Kidney (tissue), 14 donors: ENCODE results near the gene RELCH. TPM values are rescaled to one million over a fixed set of nuclear protein-coding genes. Genes with fewer than 3 reads are reported as not detected.

Source experiments
- DNase-seq, 5 donors: peaks; one replicate each; pipeline ENCODE4 v3.0.0-alpha.2; 2013 to 2020
- FAIRE-seq: peaks from 2 replicates; lab custom pipeline; 2012; peaks lifted over from hg19 to GRCh38; lab: Jason Lieb, UNC
- H3K27ac ChIP-seq, 2 donors: one replicate each; pipeline ENCODE4 v1.7.0; 2013; ENCODE audit warnings: low read depth in 2 of 2, low read length in 2 of 2, inconsistent platforms in 1 of 2
- H3K27me3 ChIP-seq: one replicate; pipeline ENCODE4 v1.7.1; 2013; ENCODE audit warnings: low read length, inconsistent platforms; ENCODE audit not compliant: control insufficient read depth, insufficient read depth
- H3K36me3 ChIP-seq, 3 donors: one replicate each; pipeline versions ENCODE4 v1.7.0 to v1.7.1; 2013; ENCODE audit warnings: low read length in 3 of 3, control low read depth in 1 of 3, inconsistent platforms in 1 of 3; ENCODE audit not compliant: insufficient read depth in 3 of 3, control insufficient read depth in 2 of 3
- H3K4me1 ChIP-seq, 3 donors: one replicate each; pipeline versions ENCODE4 v1.7.0 to v1.7.1; 2013; ENCODE audit warnings: low read length in 3 of 3, inconsistent platforms in 1 of 3, low read depth in 1 of 3; ENCODE audit not compliant: control insufficient read depth in 2 of 3, insufficient read depth in 2 of 3
- H3K4me3 ChIP-seq, 3 donors: one replicate each; pipeline versions ENCODE4 v1.7.0 to v1.8.1; 2013; ENCODE audit warnings: low read length in 3 of 3, control low read depth in 1 of 3, inconsistent platforms in 1 of 3
- H3K9ac ChIP-seq, 3 donors: one replicate each; pipeline versions ENCODE4 v1.7.0 to v1.7.1; 2013; ENCODE audit warnings: low read length in 3 of 3, control low read depth in 1 of 3, inconsistent platforms in 1 of 3
- H3K9me3 ChIP-seq, 3 donors: one replicate each; pipeline versions ENCODE4 v1.7.0 to v1.7.1; 2013; ENCODE audit warnings: low read length in 3 of 3, control low read depth in 1 of 3, inconsistent platforms in 1 of 3; ENCODE audit not compliant: control insufficient read depth in 2 of 3, insufficient read depth in 1 of 3
- intact Hi-C: fragments of 100-400 bp; cut with DNase I; formaldehyde crosslinking; loops from one replicate; pipeline ENCODE4 v1.11.1; 2022
- polyA plus RNA-seq: library from polyadenylated mRNA; stranded (reverse); fragments of 350-450 nt; fragmentation: Illumina TruSeq; extraction: RNeasy Lipid Tissue Mini Kit (QIAGEN cat#74804); gene quantifications from one replicate; pipeline ENCODE4 v1.2.3, GENCODE V29; 2014; ENCODE audit warnings: low read depth, low replicate concordance; ENCODE audit not compliant: insufficient read depth
- total RNA-seq: library from RNA; stranded (reverse); fragmentation: NEBNext Ultra II Directional; extraction: Animal tissue kit (Norgen Biotek cat#: 25700); gene quantifications from one replicate; pipeline ENCODE4 v1.2.1, GENCODE V29; 2021
- TF ChIP-seq, protein P1 (sequence below): IDR thresholded peaks from 3 replicates; pipeline ENCODE4 v1.5.1; 2012; ENCODE audit warnings: mild to moderate bottlenecking, moderate library complexity, borderline replicate concordance; ENCODE audit not compliant: insufficient read depth; ENCODE audit errors: extremely low read depth
- donor health status: control.
- donor health status: control.
- donor health status: control.
- donor health status: control.
- donor health status: control.
- donor health status: DM: yes; HTN: yes; CAD: no.
- donor health status: Normal renal cell carcinoma (clear cell type).

The RELCH gene
- total and polyA plus RNA-seq, 2 donors from 2014 or later, result 9.0 to 39.0 TPM

DNA sequence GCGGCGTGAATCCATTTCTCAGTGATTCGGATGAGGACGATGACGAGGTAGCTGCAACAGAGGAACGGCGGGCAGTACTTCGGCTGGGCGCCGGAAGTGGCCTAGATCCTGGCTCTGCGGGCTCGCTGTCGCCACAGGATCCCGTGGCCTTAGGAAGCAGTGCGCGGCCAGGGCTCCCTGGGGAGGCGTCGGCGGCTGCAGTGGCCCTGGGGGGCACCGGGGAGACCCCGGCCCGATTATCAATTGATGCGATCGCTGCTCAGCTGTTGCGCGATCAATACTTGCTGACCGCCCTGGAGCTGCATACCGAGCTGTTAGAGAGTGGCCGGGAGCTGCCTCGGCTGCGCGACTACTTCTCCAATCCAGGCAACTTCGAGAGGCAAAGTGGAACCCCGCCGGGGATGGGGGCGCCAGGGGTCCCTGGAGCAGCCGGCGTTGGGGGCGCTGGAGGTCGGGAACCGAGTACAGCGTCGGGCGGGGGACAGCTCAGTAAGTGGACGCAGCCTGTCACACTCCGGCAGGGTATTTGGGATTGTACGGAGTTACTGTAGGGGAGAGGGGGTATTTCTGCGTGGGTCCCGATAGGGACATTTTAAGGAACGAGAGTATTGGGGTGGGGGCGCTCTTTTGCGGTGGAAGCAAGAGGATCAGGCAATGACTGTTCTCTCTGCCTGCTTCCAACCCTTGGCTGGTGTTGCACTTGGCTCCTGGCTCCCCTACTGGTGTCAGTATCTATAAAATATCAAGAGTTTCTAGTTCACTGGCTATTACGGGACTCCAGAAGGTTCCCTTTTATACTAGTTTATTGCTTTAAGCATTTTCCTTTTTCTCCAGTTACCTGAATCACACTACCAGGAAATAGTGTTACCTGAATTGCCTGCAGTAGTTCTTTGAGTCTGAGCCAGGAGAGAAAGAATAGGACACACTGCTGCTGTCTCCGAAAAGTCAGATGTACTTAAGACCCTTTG is 772 bp downstream of the RELCH start:
- Histone ChIP-seq H3K9me3 (peaks cover 0 to 4% (median 0%) of the 10 kb centered on the region in 3 donors), H3K36me3 (no peaks in the 10 kb centered on the region), H3K4me1 (peaks cover 0 to 8% (median 0%) of the 10 kb centered on the region in 3 donors), H3K27me3 (no peaks in the 10 kb centered on the region), H3K9ac (peak overlapping the region; percentile 67 to 83 (median 79)), H3K4me3 (peak overlapping the region; percentile 84 to 99 (median 95)), H3K27ac (peak overlapping the region; percentile 81 to 84)
- TF ChIP-seq, protein P1, sequence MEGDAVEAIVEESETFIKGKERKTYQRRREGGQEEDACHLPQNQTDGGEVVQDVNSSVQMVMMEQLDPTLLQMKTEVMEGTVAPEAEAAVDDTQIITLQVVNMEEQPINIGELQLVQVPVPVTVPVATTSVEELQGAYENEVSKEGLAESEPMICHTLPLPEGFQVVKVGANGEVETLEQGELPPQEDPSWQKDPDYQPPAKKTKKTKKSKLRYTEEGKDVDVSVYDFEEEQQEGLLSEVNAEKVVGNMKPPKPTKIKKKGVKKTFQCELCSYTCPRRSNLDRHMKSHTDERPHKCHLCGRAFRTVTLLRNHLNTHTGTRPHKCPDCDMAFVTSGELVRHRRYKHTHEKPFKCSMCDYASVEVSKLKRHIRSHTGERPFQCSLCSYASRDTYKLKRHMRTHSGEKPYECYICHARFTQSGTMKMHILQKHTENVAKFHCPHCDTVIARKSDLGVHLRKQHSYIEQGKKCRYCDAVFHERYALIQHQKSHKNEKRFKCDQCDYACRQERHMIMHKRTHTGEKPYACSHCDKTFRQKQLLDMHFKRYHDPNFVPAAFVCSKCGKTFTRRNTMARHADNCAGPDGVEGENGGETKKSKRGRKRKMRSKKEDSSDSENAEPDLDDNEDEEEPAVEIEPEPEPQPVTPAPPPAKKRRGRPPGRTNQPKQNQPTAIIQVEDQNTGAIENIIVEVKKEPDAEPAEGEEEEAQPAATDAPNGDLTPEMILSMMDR, result no peak
- peak in 4 of 5 donors; percentile 34 to 73 (median 54) for DNase-seq
- intact Hi-C loops, result loop anchor here (10.0 kb wide), 1 partner anchor 57 kb away; no protein-coding TSS in a partner anchor
- FAIRE-seq, result no peak

DNA sequence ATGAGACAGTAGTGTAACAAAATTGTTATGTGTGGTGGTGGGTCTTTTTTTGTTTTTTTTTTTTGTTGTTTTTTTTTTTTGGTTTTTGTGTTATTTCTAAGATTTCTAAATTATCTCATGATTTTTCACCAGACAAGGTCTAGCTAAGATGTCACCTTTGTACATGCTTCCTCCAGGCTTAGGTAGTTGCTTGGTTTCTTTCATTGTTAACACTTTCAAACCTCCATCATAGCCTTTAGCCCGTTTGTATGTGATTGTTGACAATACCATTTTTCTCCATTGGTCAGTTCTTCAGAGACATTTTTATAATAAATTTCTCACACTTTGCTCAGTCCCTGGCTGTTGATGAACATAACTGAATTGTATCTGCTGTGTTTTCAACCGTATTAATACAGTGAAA is 2.2 kb downstream of the RELCH start:
- Histone ChIP-seq H3K4me3 (peak overlapping the region; percentile 18 to 99 (median 95)), H3K36me3 (no peaks in the 10 kb centered on the region), H3K4me1 (peaks cover 0 to 8% (median 0%) of the 10 kb centered on the region in 3 donors), H3K27me3 (no peaks in the 10 kb centered on the region), H3K9ac (peak overlapping the region in 2 of 3 donors; percentile 3 to 31), H3K27ac (no peak overlapping the region), H3K9me3 (peaks cover 0 to 4% (median 0%) of the 10 kb centered on the region in 3 donors)
- no peak for FAIRE-seq
- intact Hi-C loops, result loop anchor here (10.0 kb wide), 1 partner anchor 56 kb away; no protein-coding TSS in a partner anchor
- no peak for DNase-seq
- TF ChIP-seq, protein P1, result no peak

DNA sequence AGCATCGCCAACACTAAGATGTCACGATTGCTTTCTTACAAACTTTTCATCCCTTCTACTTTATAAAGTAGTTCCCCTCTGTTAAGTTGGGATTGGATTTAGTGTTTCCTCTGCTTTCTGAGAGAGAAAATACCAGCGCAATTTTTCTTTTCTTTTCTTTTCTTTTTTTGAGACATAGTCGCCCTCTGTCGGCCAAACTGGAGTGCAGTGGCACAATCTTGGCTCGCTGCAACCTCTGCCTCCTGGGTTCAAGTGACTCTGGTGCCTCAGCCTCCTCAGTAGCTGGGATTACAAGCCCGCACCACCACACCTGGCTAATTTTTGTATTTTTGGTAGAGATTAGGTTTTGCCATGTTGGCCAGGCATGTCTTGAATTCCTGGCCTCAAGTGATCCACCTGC is 9.0 kb downstream of the RELCH start:
- TF ChIP-seq, protein P1, result no peak
- no peak for FAIRE-seq
- intact Hi-C loops, result no loop called here

More for the DNA sequence above, 9.0 kb downstream of the RELCH start:
- Histone ChIP-seq H3K9ac (no peak overlapping the region), H3K36me3 (no peaks in the 10 kb centered on the region), H3K4me1 (peaks cover 0 to 5% (median 4%) of the 10 kb centered on the region in 3 donors), H3K27ac (no peak overlapping the region), H3K27me3 (no peaks in the 10 kb centered on the region), H3K9me3 (peaks cover 0 to 4% (median 0%) of the 10 kb centered on the region in 3 donors), H3K4me3 (no peak overlapping the region)
- no peak for DNase-seq
